Prostate gland (tissue), 2 donors: ENCODE data around the gene TMC5. TPM values are rescaled to one million over a fixed set of nuclear protein-coding genes. Genes with fewer than 3 reads are reported as not detected.

Experiments used
- DNase-seq: peaks from one replicate; pipeline ENCODE4 v3.0.0-alpha.2; 2019; ENCODE audit warnings: low spot score
- H3K27ac ChIP-seq, 2 donors: fragments of 200-600 bp; sonication (generic); 2 replicates each; pipeline ENCODE4 v1.5.1; 2017 to 2019
- H3K27me3 ChIP-seq: fragments of 200-600 bp; sonication (generic); replicated peaks from 2 replicates; pipeline ENCODE4 v1.5.1; 2019; ENCODE audit not compliant: insufficient read depth
- H3K36me3 ChIP-seq, 2 donors: fragments of 200-600 bp; sonication (generic); 1 replicate in 1 of 2; 2 replicates in 1 of 2; pipeline versions ENCODE4 v1.5.1 to v1.8.1; 2017 to 2019
- H3K4me1 ChIP-seq: fragments of 200-600 bp; sonication (generic); replicated peaks from 2 replicates; pipeline ENCODE4 v1.5.1; 2019
- H3K4me3 ChIP-seq, 2 donors: fragments of 200-600 bp; sonication (generic); 2 replicates each; pipeline ENCODE4 v1.5.1; 2017 to 2019
- H3K9me3 ChIP-seq: fragments of 200-600 bp; sonication (generic); 2 replicates; pipeline ENCODE4 v1.5.1; 2017
- CTCF ChIP-seq, 4 experiments: fragments of 200-600 bp in 2 of 4; fragments of 450-650 bp in 2 of 4; sonication (generic) in 2 of 4; IDR thresholded peaks; 1 replicate in 3 of 4; 2 replicates in 1 of 4; pipeline ENCODE4 v1.5.1; 2016 to 2019; ENCODE audit warnings: antibody characterized with exemption in 4 of 4, mild to moderate bottlenecking in 2 of 4, moderate library complexity in 2 of 4
- POLR2A ChIP-seq: fragments of 450-650 bp; IDR thresholded peaks from one replicate; pipeline ENCODE4 v1.6.1; 2016; ENCODE audit warnings: antibody characterized with exemption, mild to moderate bottlenecking
- POLR2AphosphoS5 ChIP-seq: sonication (generic); formaldehyde crosslinking; IDR thresholded peaks from one replicate; pipeline ENCODE4 v1.6.1; 2017; ENCODE audit warnings: antibody characterized with exemption
- WGBS: methylation state at CpG from one replicate; pipeline ENCODE4 v1.1.5; 2018; 5-methylcytosine and 5-hydroxymethylcytosine counted together
- intact Hi-C: fragments of 100-400 bp; cut with DNase I; formaldehyde crosslinking; loops from one replicate; pipeline ENCODE4 v1.14.2; 2022
- total RNA-seq, 2 donors: library from RNA; depleted of rRNA; stranded (reverse); fragments of >200 nt; gene quantifications; one replicate each; pipeline ENCODE4 v1.1.0, GENCODE V29; 2016

The TMC5 gene
- total RNA-seq, 2 donors from 2014 or later, result 24.5 to 54.8 TPM

DNA sequence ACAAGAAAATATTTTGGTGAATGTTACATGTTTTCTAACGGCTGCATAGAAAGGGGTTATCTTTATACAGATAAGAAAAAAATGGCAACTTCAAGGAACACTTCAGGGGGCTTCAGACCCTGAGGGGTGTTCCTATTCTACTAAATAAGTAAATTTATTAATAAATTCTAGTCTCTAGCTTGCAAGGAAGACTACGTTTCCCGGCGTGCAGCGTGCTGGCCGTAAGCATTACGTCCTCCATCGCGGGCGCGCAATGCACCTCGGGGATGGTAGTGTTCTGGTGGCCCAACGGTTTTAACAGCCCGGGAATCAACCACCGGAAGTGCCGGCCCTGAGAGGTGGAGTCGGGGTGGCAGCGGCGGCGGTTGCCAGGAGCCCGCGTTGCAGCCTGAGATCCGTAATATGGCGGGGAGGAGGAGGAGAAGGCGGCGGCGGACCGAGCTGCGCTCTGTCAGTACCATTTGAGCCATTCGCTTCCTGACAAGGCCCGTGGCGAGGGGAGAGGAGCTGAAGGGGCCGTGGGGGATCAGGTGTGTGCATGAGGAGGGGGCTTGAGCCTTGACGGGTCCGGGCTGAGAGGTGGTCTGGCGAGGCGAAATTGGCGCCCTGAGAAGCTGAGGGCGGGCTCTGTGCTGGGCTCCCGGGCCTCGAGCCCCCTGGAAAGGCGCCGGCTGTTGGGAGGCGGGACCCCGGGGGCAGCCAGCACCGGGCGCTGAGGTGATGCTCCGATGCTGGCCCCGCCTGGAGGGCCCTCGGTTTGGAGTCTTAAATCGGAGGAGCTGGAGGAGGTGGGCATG lies 106.1 kb downstream of the TMC5 start, which contains the start of gene CCP110:
CCP110 (plus strand) TSS at position 384 of the 797 bp plus-strand sequence. CDS start 3,940 bp downstream, outside the sequence.
- Histone ChIP-seq H3K36me3 (no peaks in the 10 kb centered on the region), H3K4me3 (peak within 1 kb of the TSS; percentile 67 to 84), H3K27me3 (no peaks in the 10 kb centered on the region), H3K4me1 (peaks cover 5% of the 10 kb centered on the region), H3K27ac (peak within 1 kb of the TSS; percentile 68 to 90), H3K9me3 (no peaks in the 10 kb centered on the region)
- TF ChIP-seq POLR2AphosphoS5 (peak; percentile 98), POLR2A (peak; percentile 85), CTCF (IDR thresholded peaks at IDR 0.05) (peak in 1 of 4 experiments; percentile 18)
- intact Hi-C loops, result loop anchor here (2.0 to 5.0 kb wide), 2 partner anchors 31 to 456 kb away; partner anchors contain the start of genes COQ7 and VPS35L
- under 1% methylated on average over 39 of the region's 51 CpGs for WGBS
- DNase-seq, result peak; percentile 98

- TF ChIP-seq POLR2A (no peak), CTCF (IDR thresholded peaks at IDR 0.05) (no peak), POLR2AphosphoS5 (no peak)
- Histone ChIP-seq H3K4me1 (peaks cover 5% of the 10 kb centered on the region), H3K4me3 (peak overlapping the region; percentile 67 to 84), H3K9me3 (no peaks in the 10 kb centered on the region), H3K36me3 (no peaks in the 10 kb centered on the region), H3K27ac (peak overlapping the region; percentile 59 to 68), H3K27me3 (no peaks in the 10 kb centered on the region)
- intact Hi-C loops, result loop anchor here (2.0 to 5.0 kb wide), 2 partner anchors 31 to 457 kb away; partner anchors contain the start of genes COQ7 and VPS35L
- DNase-seq, result no peak
- 1% methylated on average over 11 of the region's 11 CpGs for WGBS
Observed at GRCh38 chr16:19524356-19524615, 106.6 kb downstream of the TMC5 start.

- H3K27me3 ChIP-seq, result no peaks in the 10 kb centered on the region
- H3K4me1 ChIP-seq, result peaks cover 5% of the 10 kb centered on the region
- intact Hi-C loops, result loop anchor here (2.0 to 5.0 kb wide), 2 partner anchors 30 to 457 kb away; partner anchors contain the start of genes COQ7 and VPS35L
- WGBS, result 4% methylated on average over 19 of the region's 19 CpGs
- TF ChIP-seq POLR2A, result no peak
- no peak for DNase-seq
- no peaks in the 10 kb centered on the region for H3K9me3 ChIP-seq
- peak overlapping the region; percentile 67 to 84 for H3K4me3 ChIP-seq
- peak overlapping the region; percentile 59 to 68 for H3K27ac ChIP-seq
- H3K36me3 ChIP-seq, result no peaks in the 10 kb centered on the region
Observed at GRCh38 chr16:19524616-19525384, 107.1 kb downstream of the TMC5 start.

DNA sequence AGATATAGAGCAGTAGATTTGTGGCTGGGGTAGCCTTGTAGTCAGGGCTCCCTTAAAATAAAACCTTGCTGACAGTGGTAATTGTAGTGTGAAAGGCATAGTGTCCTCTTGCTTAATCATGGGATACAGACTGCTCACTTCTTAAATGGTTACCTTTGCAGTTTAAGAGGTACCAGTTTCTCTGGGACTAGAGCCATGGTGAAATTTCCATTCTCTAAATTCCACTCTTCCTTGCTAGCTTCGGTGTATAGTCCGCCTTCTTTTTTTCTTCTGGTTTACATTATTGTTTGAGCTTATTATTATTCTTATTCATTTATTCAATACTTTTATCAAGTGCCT lies 107.7 kb downstream of the TMC5 start:
- TF ChIP-seq POLR2A (no peak), CTCF (IDR thresholded peaks at IDR 0.05) (no peak), POLR2AphosphoS5 (no peak)
- Histone ChIP-seq H3K9me3 (no peaks in the 10 kb centered on the region), H3K4me3 (peak overlapping the region in 1 of 2 donors; percentile 67), H3K27ac (no peak overlapping the region), H3K4me1 (peaks cover 5% of the 10 kb centered on the region), H3K36me3 (no peaks in the 10 kb centered on the region), H3K27me3 (no peaks in the 10 kb centered on the region)
- intact Hi-C loops, result loop anchor here (2.0 kb wide), 1 partner anchor 29 kb away; the partner anchor contains the start of gene VPS35L
- WGBS, result 57% methylated on average over 2 of the region's 2 CpGs
- no peak for DNase-seq

- intact Hi-C loops, result no loop called here
- Histone ChIP-seq H3K4me1 (peaks cover 5% of the 10 kb centered on the region), H3K36me3 (no peaks in the 10 kb centered on the region), H3K9me3 (no peaks in the 10 kb centered on the region), H3K27ac (no peak overlapping the region), H3K27me3 (no peaks in the 10 kb centered on the region), H3K4me3 (no peak overlapping the region)
- 97% methylated on average over 1 of the region's 1 CpG for WGBS
- TF ChIP-seq CTCF (IDR thresholded peaks at IDR 0.05), result no peak
- no peak for TF ChIP-seq POLR2AphosphoS5
- TF ChIP-seq POLR2A, result no peak
- DNase-seq, result no peak
Observed at GRCh38 chr16:19527161-19527560, 109.5 kb downstream of the TMC5 start.
